ENCODE measurements around the gene FGF4.

DNA sequence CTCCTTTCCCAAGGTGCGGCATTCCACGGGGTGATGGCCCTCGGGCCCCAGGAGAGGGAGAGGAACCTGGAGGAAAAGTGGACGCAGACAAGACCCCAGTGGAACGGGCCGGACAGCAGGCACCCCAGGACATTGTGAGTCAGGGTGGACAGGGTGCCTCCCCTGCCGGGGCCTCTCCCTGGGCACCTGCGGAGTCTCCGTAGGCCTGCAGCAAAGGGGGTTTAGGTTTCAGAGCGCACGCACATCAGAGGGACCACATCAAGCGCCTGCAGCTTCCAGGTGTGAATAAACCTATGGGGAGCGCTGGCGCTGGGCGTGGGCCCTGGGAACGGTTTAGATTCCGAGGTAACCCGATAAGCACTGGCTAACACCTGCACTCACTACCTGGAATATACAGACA is 48.7 kb downstream of the FGF4 start:
- TF ChIP-seq CTCF (IDR thresholded peaks at IDR 0.05) (no peak), POLR2A (IDR thresholded peaks at IDR 0.05) (no peak)

All from body of pancreas (tissue), 4 donors.